GM19372 (cell line): ENCODE measurements around the gene LCE3D.
"Not testable (repeated sequence)": the region's sequence is repeated elsewhere in the genome, so short reads cannot be mapped to it uniquely, and the experiment has no call there.

Source experiments
- ATAC-seq: cut with Tn5 transposase; IDR thresholded peaks from one replicate; pipeline ENCODE4 v1.9.1; 2021; ENCODE audit warnings: mild to moderate bottlenecking, low read depth, moderate library complexity; ENCODE audit not compliant: unreplicated experiment

LCE3D gene

GRCh38 chr1:152580433-152580832 lies at the start of gene LCE3D:
TSS of gene LCE3D (minus strand) at chr1:152580516. CDS start at chr1:152579936, 580 bp downstream.
- ATAC-seq = no peak

GRCh38 chr1:152626744-152627143 lies 46.4 kb upstream of the LCE3D start:
- no peak for ATAC-seq

- no peak for ATAC-seq
These were observed 43.0 kb upstream of the LCE3D start for GRCh38 chr1:152623203-152623844.

GRCh38 chr1:152622803-152623202 lies 42.5 kb upstream of the LCE3D start, which contains the start of gene LCE3A:
TSS of gene LCE3A (minus strand) at chr1:152623103. CDS start at chr1:152623103, 0 bp downstream.
- no peak for ATAC-seq

- ATAC-seq = no peak
These were observed 41.7 kb upstream of the LCE3D start for GRCh38 chr1:152621993-152622392.

- no peak for ATAC-seq
These were observed 33.2 kb upstream of the LCE3D start, which contains the start of gene LCE3B for GRCh38 chr1:152613511-152613910. TSS of gene LCE3B (plus strand) at chr1:152613811. CDS start at chr1:152613811, 0 bp downstream.

GRCh38 chr1:152599934-152600333 lies 19.6 kb upstream of the LCE3D start, which contains the start of gene LCE3C:
TSS of gene LCE3C (plus strand) at chr1:152600234. CDS start at chr1:152600732, 498 bp downstream.
- no peak for ATAC-seq

GRCh38 chr1:152596986-152597385 lies 16.7 kb upstream of the LCE3D start:
- ATAC-seq = no peak

- no peak for ATAC-seq
These were observed 5.3 kb upstream of the LCE3D start for GRCh38 chr1:152585586-152585985.

GRCh38 chr1:152582647-152583046 lies 2.3 kb upstream of the LCE3D start:
- no peak for ATAC-seq

- ATAC-seq = not testable (repeated sequence)
These were observed 790 bp downstream of the LCE3D start for GRCh38 chr1:152579526-152579925.

GRCh38 chr1:152577168-152577567 lies 3.1 kb downstream of the LCE3D start:
- no peak for ATAC-seq

- ATAC-seq = no peak
These were observed 13.6 kb downstream of the LCE3D start, which contains the start of gene LCE3E for GRCh38 chr1:152566681-152567080. TSS of gene LCE3E (minus strand) at chr1:152566780. CDS start at chr1:152566208, 572 bp downstream.

- no peak for ATAC-seq
These were observed 14.6 kb downstream of the LCE3D start for GRCh38 chr1:152565535-152566215.

- no peak for ATAC-seq
These were observed 15.2 kb downstream of the LCE3D start for GRCh38 chr1:152565115-152565514.

GRCh38 chr1:152548358-152548757 lies 32.0 kb downstream of the LCE3D start:
- ATAC-seq = not testable (repeated sequence)

GRCh38 chr1:152546704-152547103 lies 33.6 kb downstream of the LCE3D start:
- ATAC-seq = no peak

- no peak for ATAC-seq
These were observed 36.5 kb downstream of the LCE3D start for GRCh38 chr1:152543820-152544219.

- ATAC-seq = no peak
These were observed 40.4 kb downstream of the LCE3D start for GRCh38 chr1:152539901-152540300.

GRCh38 chr1:152537496-152537895 lies 42.8 kb downstream of the LCE3D start:
- no peak for ATAC-seq

- no peak for ATAC-seq
These were observed 44.5 kb downstream of the LCE3D start for GRCh38 chr1:152535774-152536173.
